GM21360 (cell line): ENCODE data around the gene SYNGAP1.
"Not testable (repeated sequence)": the region's sequence is repeated elsewhere in the genome, so short reads cannot be mapped to it uniquely, and the experiment has no call there.

Experiments used
- ATAC-seq: cut with Tn5 transposase; IDR thresholded peaks from one replicate; pipeline ENCODE4 v1.9.1; 2021; ENCODE audit warnings: mild to moderate bottlenecking, moderate library complexity; ENCODE audit not compliant: unreplicated experiment

SYNGAP1 gene

DNA sequence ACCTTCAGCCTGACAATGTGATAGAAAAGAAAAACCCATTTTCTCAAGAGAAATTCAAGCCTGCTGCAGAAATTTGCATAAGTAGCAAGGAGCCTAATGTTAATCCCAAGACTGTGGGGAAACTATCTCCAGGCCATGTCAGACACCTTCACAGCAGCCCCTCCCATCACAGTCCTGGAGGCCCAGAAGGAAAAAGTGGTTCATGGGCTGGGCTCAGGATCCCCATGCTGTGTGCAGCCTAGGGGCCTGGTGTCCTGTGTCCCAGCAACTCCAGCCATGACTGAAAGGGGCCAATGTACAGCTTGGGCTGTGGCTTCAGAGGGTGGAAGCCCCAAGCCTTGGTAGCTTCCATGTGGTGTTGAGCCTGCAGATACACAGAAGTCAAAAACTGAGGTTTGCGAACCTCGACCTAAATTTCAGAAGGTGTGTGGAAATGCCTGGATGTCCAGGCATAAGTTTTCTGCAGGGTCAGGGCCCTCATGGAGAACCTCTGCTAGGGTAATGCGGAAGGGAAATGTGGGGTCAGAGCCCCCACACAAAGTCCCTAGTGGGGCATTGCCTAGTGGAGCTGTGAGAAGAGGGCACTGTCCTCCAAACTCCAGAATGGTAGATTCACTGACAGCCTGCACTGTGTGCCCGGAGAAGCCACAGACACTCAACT lies 46.3 kb downstream of the SYNGAP1 start:
- no peak for ATAC-seq

DNA sequence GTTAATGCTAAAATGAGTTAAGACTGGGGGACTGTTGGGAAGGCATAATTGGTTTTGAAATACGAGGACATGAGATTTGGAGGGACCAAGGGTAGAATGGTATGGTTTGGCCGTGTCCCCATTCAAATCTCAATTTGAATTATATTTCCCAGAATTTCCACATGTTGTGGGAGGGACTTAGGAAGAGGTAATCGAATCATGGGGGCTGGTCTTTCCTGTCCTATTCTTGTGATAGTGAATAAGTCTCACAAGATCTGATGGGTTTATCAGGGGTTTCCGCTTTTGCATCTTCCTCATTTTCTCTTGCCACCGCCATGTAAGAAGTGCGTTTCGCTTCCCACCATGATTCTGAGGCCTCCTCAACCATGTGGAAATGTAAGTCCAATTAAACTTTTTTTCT lies 47.2 kb downstream of the SYNGAP1 start:
- ATAC-seq, result no peak

GRCh38 chr6:33469661-33470060 lies 49.8 kb downstream of the SYNGAP1 start:
- no peak for ATAC-seq

- ATAC-seq, result no peak
Observed at GRCh38 chr6:33477864-33478263, 58.0 kb downstream of the SYNGAP1 start.

DNA sequence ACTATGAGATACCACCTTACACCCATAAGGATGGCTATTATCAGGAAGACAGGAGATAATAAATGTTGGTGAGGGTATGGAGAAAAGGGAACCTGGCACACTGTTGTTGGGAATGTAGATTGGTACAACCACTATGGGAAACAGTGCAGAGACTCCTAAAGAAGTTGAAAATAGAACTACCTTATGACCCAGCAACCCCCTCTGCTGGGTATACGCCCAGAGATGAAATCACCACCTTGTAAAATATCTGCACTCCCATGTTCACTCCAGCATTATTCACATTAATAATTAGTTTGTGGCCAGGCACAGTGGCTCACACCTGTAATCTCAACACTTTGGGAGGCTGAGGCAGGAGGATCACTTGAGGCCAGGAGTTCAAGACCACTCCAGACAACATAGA lies 61.3 kb downstream of the SYNGAP1 start:
- no peak for ATAC-seq

DNA sequence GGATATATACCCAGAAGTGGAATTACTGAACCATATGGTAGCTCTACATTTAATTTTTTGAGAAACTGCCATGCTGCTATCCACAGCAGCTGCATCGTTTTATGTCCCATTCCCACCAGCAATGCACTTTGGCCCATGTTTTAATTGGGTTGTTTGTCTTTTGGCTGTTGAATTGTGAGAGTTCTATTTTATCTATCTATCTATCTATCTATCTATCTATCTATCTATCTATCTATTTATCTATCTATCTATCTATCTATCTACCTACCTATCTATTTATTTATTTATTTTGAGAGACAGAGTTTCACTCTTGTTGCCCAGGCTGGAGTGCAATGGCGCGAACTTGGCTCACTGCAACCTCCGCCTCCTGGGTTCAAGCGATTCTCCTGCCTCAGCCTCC lies 62.8 kb downstream of the SYNGAP1 start:
- ATAC-seq, result not testable (repeated sequence)

DNA sequence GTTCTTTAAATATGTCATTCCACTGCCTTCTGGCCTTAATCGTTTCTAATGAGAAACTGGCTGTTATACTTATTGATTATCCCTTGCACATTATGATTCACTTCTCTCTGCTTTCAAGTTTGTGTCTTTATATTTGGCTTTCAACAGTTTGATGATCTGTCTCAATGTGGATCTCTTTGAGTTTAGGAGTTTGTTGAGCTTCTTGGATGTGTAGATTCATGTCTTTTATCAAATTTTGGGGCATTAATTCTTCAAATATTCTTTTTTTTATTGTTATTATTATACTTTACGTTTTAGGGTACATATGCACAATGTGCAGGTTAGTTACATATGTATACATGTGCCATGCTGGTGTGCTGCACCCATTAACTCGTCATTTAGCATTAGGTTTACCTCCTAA lies 63.8 kb downstream of the SYNGAP1 start:
- no peak for ATAC-seq

DNA sequence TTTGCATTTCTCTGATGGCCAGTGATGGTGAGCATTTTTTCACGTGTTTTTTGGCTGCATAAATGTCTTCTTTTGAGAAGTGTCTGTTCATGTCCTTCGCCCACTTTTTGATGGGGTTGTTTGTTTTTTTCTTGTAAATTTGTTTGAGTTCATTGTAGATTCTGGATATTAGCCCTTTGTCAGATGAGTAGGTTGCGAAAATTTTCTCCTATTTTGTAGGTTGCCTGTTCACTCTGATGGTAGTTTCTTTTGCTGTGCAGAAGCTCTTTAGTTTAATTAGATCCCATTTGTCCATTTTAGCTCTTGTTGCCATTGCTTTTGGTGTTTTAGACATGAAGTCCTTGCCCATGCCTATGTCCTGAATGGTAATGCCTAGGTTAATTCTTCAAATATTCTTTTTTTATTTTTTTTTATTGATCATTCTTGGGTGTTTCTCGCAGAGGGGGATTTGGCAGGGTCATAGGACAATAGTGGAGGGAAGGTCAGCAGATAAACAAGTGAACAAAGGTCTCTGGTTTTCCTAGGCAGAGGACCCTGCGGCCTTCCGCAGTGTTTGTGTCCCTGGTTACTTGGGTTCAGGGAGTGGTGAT lies 64.9 kb downstream of the SYNGAP1 start:
- ATAC-seq, result not testable (repeated sequence)

DNA sequence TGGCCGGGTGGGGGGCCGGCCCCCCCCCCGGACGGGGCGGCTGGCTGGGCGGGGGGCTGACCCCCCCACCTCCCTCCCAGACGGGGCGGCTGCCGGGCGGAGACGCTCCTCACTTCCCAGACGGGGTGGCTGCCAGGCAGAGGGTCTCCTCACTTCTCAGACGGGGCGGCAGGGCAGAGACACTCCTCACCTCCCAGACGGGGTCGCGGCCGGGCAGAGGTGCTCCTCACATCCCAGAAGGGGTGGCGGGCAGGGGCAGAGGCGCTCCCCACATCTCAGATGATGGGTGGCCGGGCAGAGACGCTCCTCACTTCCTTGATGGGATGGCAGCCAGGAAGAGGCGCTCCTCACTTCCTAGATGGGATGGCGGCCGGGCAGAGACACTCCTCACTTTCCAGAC lies 65.8 kb downstream of the SYNGAP1 start:
- not testable (repeated sequence) for ATAC-seq

- ATAC-seq, result no peak
Observed at GRCh38 chr6:33488339-33488738, 68.5 kb downstream of the SYNGAP1 start.

DNA sequence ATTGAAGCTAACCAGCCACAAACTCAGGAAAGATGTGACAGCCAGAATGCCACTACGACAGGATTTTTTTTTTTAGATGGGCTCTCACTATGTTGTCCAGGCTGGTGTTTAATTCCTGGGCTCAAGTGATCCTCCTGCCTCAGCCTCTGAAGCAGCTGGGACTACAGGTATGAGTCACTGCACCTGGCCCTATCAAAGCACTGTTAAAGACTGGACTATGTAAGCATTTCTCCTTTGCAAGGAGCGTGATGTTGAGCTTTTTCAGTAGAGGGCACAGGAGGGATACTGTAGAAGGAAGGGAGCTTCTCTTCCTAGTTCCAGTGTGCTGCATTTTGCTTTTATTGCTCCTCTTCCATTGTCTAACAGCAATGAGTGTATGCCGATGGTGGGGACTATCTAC lies 70.3 kb downstream of the SYNGAP1 start:
- ATAC-seq, result no peak

- no peak for ATAC-seq
Observed at GRCh38 chr6:33490621-33491020, 70.8 kb downstream of the SYNGAP1 start.

DNA sequence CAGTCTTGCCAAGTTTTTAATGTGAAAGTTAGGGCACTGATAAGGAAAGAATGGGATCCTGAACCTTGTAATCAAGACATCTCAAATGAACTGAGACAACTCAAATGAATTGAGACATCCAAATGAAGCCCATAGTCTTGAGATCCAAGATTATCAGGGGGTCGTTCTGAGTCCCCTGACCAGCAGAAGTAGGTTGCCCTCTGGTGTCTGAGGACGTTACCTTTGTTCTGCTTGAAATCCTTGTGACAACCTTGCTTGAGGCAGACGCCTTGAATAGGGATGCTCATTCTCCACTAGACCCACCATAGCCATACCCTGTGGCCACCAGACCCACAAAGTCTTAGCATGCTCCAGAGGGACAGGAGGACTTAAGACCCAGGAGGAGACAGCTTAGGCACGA lies 72.2 kb downstream of the SYNGAP1 start:
- ATAC-seq, result no peak

DNA sequence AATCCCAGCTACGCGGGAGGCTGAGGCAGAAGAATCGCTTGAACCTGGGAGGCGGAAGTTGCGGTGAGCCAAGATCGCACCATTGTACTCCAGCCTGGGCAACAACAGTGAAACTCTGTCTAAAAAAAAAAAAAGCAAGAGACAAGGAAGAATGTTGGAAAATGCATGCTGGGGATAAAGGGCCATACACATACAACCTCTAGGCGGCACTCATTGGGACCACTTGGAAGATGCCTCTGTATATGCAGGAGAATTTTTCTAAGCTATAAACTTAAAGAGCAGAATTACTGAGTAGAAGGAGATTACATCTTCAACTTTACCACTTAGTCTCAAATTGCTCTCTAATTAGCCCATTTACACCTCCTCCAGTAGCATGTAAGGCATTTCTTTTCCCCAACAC lies 77.3 kb downstream of the SYNGAP1 start:
- ATAC-seq, result no peak

GRCh38 chr6:33502486-33502885 lies 82.6 kb downstream of the SYNGAP1 start:
- no peak for ATAC-seq

DNA sequence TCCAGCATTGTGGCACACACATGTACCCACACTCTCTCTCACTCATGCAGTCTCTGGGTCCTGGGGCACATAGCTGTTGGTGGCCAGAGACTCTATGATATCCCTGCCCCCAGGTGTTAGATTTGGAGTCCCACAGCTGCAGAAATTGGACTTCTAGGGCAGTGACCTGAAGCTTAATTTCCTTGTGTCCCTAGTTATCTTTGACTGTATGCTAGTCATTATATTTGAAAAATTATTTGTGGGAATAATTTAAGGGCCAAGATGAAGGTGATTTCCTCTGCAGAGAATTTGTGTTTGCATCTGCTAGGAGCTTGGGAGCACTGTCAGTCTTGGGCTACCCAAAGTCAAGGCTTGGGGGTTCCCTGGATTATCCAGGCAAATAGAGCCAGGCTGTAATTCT lies 84.6 kb downstream of the SYNGAP1 start:
- ATAC-seq, result no peak
